Ovary (tissue), 3 donors: ENCODE data around the gene TMEM37.

Experiments used
- CTCF ChIP-seq, 3 donors: fragments of 450-650 bp in 2 of 3; fragments of 200-600 bp in 1 of 3; IDR thresholded peaks; one replicate each; pipeline versions ENCODE4 v1.5.1 to v1.8.0; 2016 to 2022; ENCODE audit warnings: antibody characterized with exemption in 3 of 3, mild to moderate bottlenecking in 1 of 3
- EP300 ChIP-seq: sonication (generic); formaldehyde crosslinking; IDR thresholded peaks from one replicate; pipeline ENCODE4 v1.6.1; 2017; ENCODE audit warnings: antibody characterized with exemption
- POLR2A ChIP-seq: fragments of 450-650 bp; IDR thresholded peaks from one replicate; pipeline ENCODE4 v1.6.1; 2017; ENCODE audit warnings: antibody characterized with exemption, mild to moderate bottlenecking, moderate library complexity
- donor health status: DM: no; HTN: no; CAD: no.

- TF ChIP-seq CTCF (IDR thresholded peaks at IDR 0.05) (no peak), EP300 (no peak), POLR2A (no peak)
These were observed 45.5 kb downstream of the TMEM37 start for GRCh38 chr2:119477113-119477505.
